ENCODE results near the gene SPRED2.

SPRED2 gene

GRCh38 chr2:65421432-65421748, 11.0 kb downstream of the SPRED2 start:
- Histone ChIP-seq H3K4ac (ENCODE audit: low read length) (no peak overlapping the region), H2BK5ac (ENCODE audit: low read length) (no peak overlapping the region), H4K91ac (ENCODE audit: low read depth, low read length, poor library complexity) (no peak overlapping the region), H2BK12ac (ENCODE audit: low read length) (no peak overlapping the region), H3K4me3 (ENCODE audit: low read length in 2 of 2) (no peak overlapping the region), H3K79me1 (ENCODE audit: low read depth, low read length) (peaks cover 4% of the 10 kb centered on the region), H3K9me3 (replicated peaks in 1 of 2; ENCODE audit: control insufficient read depth in 2 of 2, insufficient read depth in 1 of 2, low read depth in 1 of 2, low read length in 2 of 2) (peaks cover 0 to 3% of the 10 kb centered on the region in 2 donors), H3K4me2 (ENCODE audit: insufficient read depth, low read length, poor library complexity, severe bottlenecking) (no peak overlapping the region), H3K23ac (ENCODE audit: low read depth, low read length, poor library complexity) (no peak overlapping the region), H2AFZ (ENCODE audit: low read length) (no peak overlapping the region), H2BK15ac (ENCODE audit: low read length) (no peak overlapping the region), H3K9ac (ENCODE audit: low read depth, low read length, poor library complexity) (no peak overlapping the region), H3K4me1 (ENCODE audit: control insufficient read depth in 2 of 2, insufficient read depth in 1 of 2, low read depth in 1 of 2, low read length in 2 of 2) (peaks cover 5 to 6% of the 10 kb centered on the region in 2 donors), H3K27ac (replicated peaks; ENCODE audit: low read length) (no peak overlapping the region), H4K8ac (ENCODE audit: low read depth, low read length) (no peak overlapping the region), H3K14ac (ENCODE audit: low read length) (no peak overlapping the region), H3K27me3 (ENCODE audit: control insufficient read depth in 3 of 3, insufficient read depth in 3 of 3, low read depth in 1 of 3, low read length in 3 of 3) (no peaks in the 10 kb centered on the region), H3K36me3 (replicated peaks in 1 of 2; ENCODE audit: control insufficient read depth in 2 of 2, insufficient read depth in 2 of 2, low read length in 2 of 2) (peaks cover 0 to 25% of the 10 kb centered on the region in 2 donors), H3K18ac (ENCODE audit: low read length) (no peak overlapping the region), H2BK120ac (ENCODE audit: low read depth, low read length) (no peak overlapping the region), H2AK5ac (ENCODE audit: low read depth, low read length) (no peak overlapping the region)
- no CpG with 5 or more reads among the region's 1 CpG for WGBS, 2 donors (ENCODE audit: extremely low coverage in 2 of 2, insufficient read length in 2 of 2, insufficient replicate concordance in 1 of 2)
- DNase-seq (ENCODE audit: low spot score): no peak

GRCh38 chr2:65420712-65421431, 11.5 kb downstream of the SPRED2 start:
- Histone ChIP-seq H3K14ac (ENCODE audit: low read length) (no peak overlapping the region), H3K18ac (ENCODE audit: low read length) (no peak overlapping the region), H3K79me1 (ENCODE audit: low read depth, low read length) (peaks cover 4% of the 10 kb centered on the region), H3K4ac (ENCODE audit: low read length) (no peak overlapping the region), H2AK5ac (ENCODE audit: low read depth, low read length) (no peak overlapping the region), H3K4me2 (ENCODE audit: insufficient read depth, low read length, poor library complexity, severe bottlenecking) (no peak overlapping the region), H3K4me1 (ENCODE audit: control insufficient read depth in 2 of 2, insufficient read depth in 1 of 2, low read depth in 1 of 2, low read length in 2 of 2) (peaks cover 4 to 8% of the 10 kb centered on the region in 2 donors), H3K9ac (ENCODE audit: low read depth, low read length, poor library complexity) (no peak overlapping the region), H2BK15ac (ENCODE audit: low read length) (no peak overlapping the region), H2AFZ (ENCODE audit: low read length) (no peak overlapping the region), H3K9me3 (replicated peaks in 1 of 2; ENCODE audit: control insufficient read depth in 2 of 2, insufficient read depth in 1 of 2, low read depth in 1 of 2, low read length in 2 of 2) (peaks cover 0 to 3% of the 10 kb centered on the region in 2 donors), H2BK5ac (ENCODE audit: low read length) (no peak overlapping the region), H3K4me3 (ENCODE audit: low read length in 2 of 2) (no peak overlapping the region), H4K8ac (ENCODE audit: low read depth, low read length) (no peak overlapping the region), H3K36me3 (replicated peaks in 1 of 2; ENCODE audit: control insufficient read depth in 2 of 2, insufficient read depth in 2 of 2, low read length in 2 of 2) (peaks cover 0 to 25% of the 10 kb centered on the region in 2 donors), H3K27me3 (ENCODE audit: control insufficient read depth in 3 of 3, insufficient read depth in 3 of 3, low read depth in 1 of 3, low read length in 3 of 3) (no peaks in the 10 kb centered on the region), H3K27ac (replicated peaks; ENCODE audit: low read length) (no peak overlapping the region), H2BK120ac (ENCODE audit: low read depth, low read length) (no peak overlapping the region), H2BK12ac (ENCODE audit: low read length) (no peak overlapping the region), H4K91ac (ENCODE audit: low read depth, low read length, poor library complexity) (no peak overlapping the region), H3K23ac (ENCODE audit: low read depth, low read length, poor library complexity) (no peak overlapping the region)
- DNase-seq (ENCODE audit: low spot score): no peak
- no CpG with 5 or more reads among the region's 6 CpGs for WGBS, 2 donors (ENCODE audit: extremely low coverage in 2 of 2, insufficient read length in 2 of 2, insufficient replicate concordance in 1 of 2)

- Histone ChIP-seq H2AK5ac (ENCODE audit: low read depth, low read length) (no peak overlapping the region), H3K79me1 (ENCODE audit: low read depth, low read length) (peaks cover 2% of the 10 kb centered on the region), H3K27me3 (ENCODE audit: control insufficient read depth in 3 of 3, insufficient read depth in 3 of 3, low read depth in 1 of 3, low read length in 3 of 3) (no peaks in the 10 kb centered on the region), H3K4me2 (ENCODE audit: insufficient read depth, low read length, poor library complexity, severe bottlenecking) (no peak overlapping the region), H3K4ac (ENCODE audit: low read length) (no peak overlapping the region), H3K4me1 (ENCODE audit: control insufficient read depth in 2 of 2, insufficient read depth in 1 of 2, low read depth in 1 of 2, low read length in 2 of 2) (peaks cover 4 to 18% of the 10 kb centered on the region in 2 donors), H4K8ac (ENCODE audit: low read depth, low read length) (no peak overlapping the region), H4K91ac (ENCODE audit: low read depth, low read length, poor library complexity) (no peak overlapping the region), H2BK120ac (ENCODE audit: low read depth, low read length) (no peak overlapping the region), H3K9ac (ENCODE audit: low read depth, low read length, poor library complexity) (no peak overlapping the region), H3K4me3 (ENCODE audit: low read length in 2 of 2) (no peak overlapping the region), H3K18ac (ENCODE audit: low read length) (no peak overlapping the region), H2AFZ (ENCODE audit: low read length) (no peak overlapping the region), H3K27ac (replicated peaks; ENCODE audit: low read length) (no peak overlapping the region), H3K9me3 (replicated peaks in 1 of 2; ENCODE audit: control insufficient read depth in 2 of 2, insufficient read depth in 1 of 2, low read depth in 1 of 2, low read length in 2 of 2) (no peaks in the 10 kb centered on the region), H3K23ac (ENCODE audit: low read depth, low read length, poor library complexity) (no peak overlapping the region), H3K14ac (ENCODE audit: low read length) (no peak overlapping the region), H2BK15ac (ENCODE audit: low read length) (no peak overlapping the region), H3K36me3 (replicated peaks in 1 of 2; ENCODE audit: control insufficient read depth in 2 of 2, insufficient read depth in 2 of 2, low read length in 2 of 2) (peaks cover 2 to 19% of the 10 kb centered on the region in 2 donors), H2BK5ac (ENCODE audit: low read length) (no peak overlapping the region), H2BK12ac (ENCODE audit: low read length) (no peak overlapping the region)
- no peak for DNase-seq (ENCODE audit: low spot score)
- no CpG with 5 or more reads among the region's 3 CpGs for whole genome bisulfite sequencing, 2 donors (ENCODE audit: extremely low coverage in 2 of 2, insufficient read length in 2 of 2, insufficient replicate concordance in 1 of 2)
Measured at GRCh38 chr2:65417509-65418085, 14.8 kb downstream of the SPRED2 start.

GRCh38 chr2:65416945-65417344, 15.5 kb downstream of the SPRED2 start:
- no CpG with 5 or more reads among the region's 3 CpGs for WGBS, 2 donors (ENCODE audit: extremely low coverage in 2 of 2, insufficient read length in 2 of 2, insufficient replicate concordance in 1 of 2)

More at GRCh38 chr2:65416945-65417344, 15.5 kb downstream of the SPRED2 start:
- Histone ChIP-seq H3K27me3 (ENCODE audit: control insufficient read depth in 3 of 3, insufficient read depth in 3 of 3, low read depth in 1 of 3, low read length in 3 of 3) (no peaks in the 10 kb centered on the region), H2AK5ac (ENCODE audit: low read depth, low read length) (no peak overlapping the region), H3K23ac (ENCODE audit: low read depth, low read length, poor library complexity) (no peak overlapping the region), H4K91ac (ENCODE audit: low read depth, low read length, poor library complexity) (no peak overlapping the region), H3K4ac (ENCODE audit: low read length) (no peak overlapping the region), H3K9me3 (replicated peaks in 1 of 2; ENCODE audit: control insufficient read depth in 2 of 2, insufficient read depth in 1 of 2, low read depth in 1 of 2, low read length in 2 of 2) (no peaks in the 10 kb centered on the region), H3K27ac (replicated peaks; ENCODE audit: low read length) (no peak overlapping the region), H3K79me1 (ENCODE audit: low read depth, low read length) (peaks cover 2% of the 10 kb centered on the region), H2AFZ (ENCODE audit: low read length) (no peak overlapping the region), H3K36me3 (replicated peaks in 1 of 2; ENCODE audit: control insufficient read depth in 2 of 2, insufficient read depth in 2 of 2, low read length in 2 of 2) (peaks cover 2 to 13% of the 10 kb centered on the region in 2 donors), H3K4me2 (ENCODE audit: insufficient read depth, low read length, poor library complexity, severe bottlenecking) (no peak overlapping the region), H3K14ac (ENCODE audit: low read length) (no peak overlapping the region), H3K18ac (ENCODE audit: low read length) (no peak overlapping the region), H3K4me1 (ENCODE audit: control insufficient read depth in 2 of 2, insufficient read depth in 1 of 2, low read depth in 1 of 2, low read length in 2 of 2) (peaks cover 4 to 22% of the 10 kb centered on the region in 2 donors), H4K8ac (ENCODE audit: low read depth, low read length) (no peak overlapping the region), H3K9ac (ENCODE audit: low read depth, low read length, poor library complexity) (no peak overlapping the region), H2BK120ac (ENCODE audit: low read depth, low read length) (no peak overlapping the region), H3K4me3 (ENCODE audit: low read length in 2 of 2) (no peak overlapping the region), H2BK5ac (ENCODE audit: low read length) (no peak overlapping the region), H2BK15ac (ENCODE audit: low read length) (no peak overlapping the region), H2BK12ac (ENCODE audit: low read length) (no peak overlapping the region)
- no peak for DNase-seq (ENCODE audit: low spot score)

Measured in neuronal stem cell (in vitro differentiated cells).